HG03469 (cell line): ENCODE data around the gene SUPT16H.
A peak's percentile ranks its signal among the peaks of the same experiment; 100 is the strongest.
"Not testable (repeated sequence)": the region's sequence is repeated elsewhere in the genome, so short reads cannot be mapped to it uniquely, and the experiment has no call there.

ENCODE experiments used
- ATAC-seq: cut with Tn5 transposase; IDR thresholded peaks from one replicate; pipeline ENCODE4 v1.9.1; 2021; ENCODE audit warnings: mild to moderate bottlenecking, moderate library complexity, moderate number of reproducible peaks; ENCODE audit not compliant: unreplicated experiment

Gene SUPT16H

GRCh38 chr14:21383848-21384493, at the start of gene SUPT16H:
TSS of gene SUPT16H (minus strand) at chr14:21384019. CDS start at chr14:21383927, 92 bp downstream.
- peak; percentile 78 for ATAC-seq

- ATAC-seq: no peak
These were observed 47.3 kb upstream of the SUPT16H start for GRCh38 chr14:21431126-21431525.

DNA sequence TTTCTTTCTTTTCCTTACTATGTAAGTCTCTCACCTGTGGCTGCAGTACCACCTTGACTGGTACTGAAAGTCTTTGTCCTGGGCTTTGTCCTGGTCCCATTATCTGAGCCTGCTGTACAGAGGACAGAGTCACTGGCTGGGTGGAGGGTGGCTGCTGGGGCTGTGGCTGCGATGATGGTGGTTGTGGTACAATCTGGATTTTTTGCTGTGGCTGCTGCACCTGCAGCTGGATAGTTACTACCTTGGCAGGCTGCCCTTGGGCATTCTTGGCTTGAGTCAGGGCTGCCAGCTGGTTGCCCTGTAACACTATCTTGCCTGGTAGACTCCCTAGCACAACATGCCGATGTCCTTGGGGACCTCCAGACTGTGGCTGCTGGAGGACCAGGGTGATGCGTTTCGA, 45.1 kb upstream of the SUPT16H start:
- no peak for ATAC-seq

GRCh38 chr14:21426692-21427091, 42.9 kb upstream of the SUPT16H start:
- ATAC-seq: no peak

DNA sequence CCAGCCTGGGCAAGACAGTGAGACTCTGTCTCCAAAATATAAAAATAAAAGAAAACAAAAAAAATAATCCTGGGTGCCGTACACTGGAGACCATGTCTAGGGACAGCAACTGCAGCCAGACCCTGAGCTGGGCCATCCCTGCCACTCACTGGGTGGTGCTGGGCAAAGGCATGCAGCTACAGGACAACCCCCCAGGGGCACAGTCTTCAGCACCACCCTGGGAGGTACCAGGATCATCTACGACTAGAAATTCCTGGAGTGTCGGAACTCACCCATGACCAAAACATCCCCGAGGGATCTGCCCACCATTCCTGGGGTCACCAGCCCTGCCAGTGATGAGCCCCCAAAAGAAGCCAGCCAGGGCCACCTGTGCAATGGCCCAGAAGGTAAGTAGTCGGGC, 35.7 kb upstream of the SUPT16H start:
- no peak for ATAC-seq

DNA sequence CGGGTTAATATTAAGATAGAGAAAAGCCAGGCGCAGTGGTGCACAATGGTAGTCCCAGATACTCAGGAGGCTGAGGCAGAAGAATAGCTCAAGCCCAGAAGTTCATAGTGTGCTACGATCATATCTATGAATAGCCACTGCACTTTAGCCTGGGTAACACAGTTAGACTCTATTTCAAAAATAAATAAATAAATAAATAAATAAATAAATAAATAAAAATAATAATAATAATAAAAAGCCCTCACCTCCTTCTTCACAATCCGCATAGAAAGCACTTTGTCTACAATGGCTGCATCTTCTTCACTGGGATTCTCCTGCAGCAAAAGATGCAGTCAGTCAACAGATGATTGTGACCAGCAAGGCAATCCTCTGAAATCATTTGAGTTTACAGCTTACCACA, 31.5 kb upstream of the SUPT16H start:
- no peak for ATAC-seq

GRCh38 chr14:21414137-21414631, 30.4 kb upstream of the SUPT16H start:
- ATAC-seq: peak; percentile 48

DNA sequence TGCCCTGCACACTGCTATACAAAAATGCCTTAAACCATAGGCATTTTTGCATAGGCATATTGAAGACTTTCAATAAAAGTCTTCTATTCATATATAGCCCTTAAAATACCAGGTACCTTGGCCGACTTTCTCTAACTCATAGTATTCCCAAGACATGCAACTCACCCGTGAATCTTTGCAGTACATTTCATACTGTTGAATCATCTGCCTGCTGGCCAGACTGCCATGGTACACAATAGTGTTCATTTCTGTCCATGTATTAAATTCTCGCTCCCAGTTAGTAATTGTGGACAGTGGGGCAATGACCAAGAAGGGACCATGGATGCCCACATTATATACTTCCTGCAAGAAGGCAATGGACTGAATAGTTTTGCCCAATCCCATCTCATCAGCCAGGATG, 24.3 kb upstream of the SUPT16H start:
- ATAC-seq: no peak

GRCh38 chr14:21406213-21406612, 22.4 kb upstream of the SUPT16H start:
- ATAC-seq: no peak

DNA sequence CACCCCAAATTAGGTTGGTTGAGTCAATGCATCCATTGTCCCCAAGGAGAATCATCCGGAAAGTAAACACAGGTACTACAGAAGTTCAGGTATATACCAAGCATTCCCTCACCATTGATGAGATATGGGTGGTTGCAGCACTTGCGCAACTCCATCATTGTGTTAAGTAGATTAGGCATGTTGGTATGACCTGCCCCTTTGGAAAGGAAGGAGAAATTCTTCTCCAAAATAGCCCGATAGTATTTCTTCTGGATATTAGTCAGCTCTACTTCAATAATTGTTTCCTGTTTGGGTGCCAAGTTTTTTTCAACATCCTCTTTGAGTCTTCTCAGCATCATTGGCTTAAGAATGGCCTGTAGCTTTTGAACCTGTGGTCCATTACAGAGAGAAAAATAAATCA, 21.3 kb upstream of the SUPT16H start:
- ATAC-seq: no peak

GRCh38 chr14:21399311-21399870, 15.6 kb upstream of the SUPT16H start:
- no peak for ATAC-seq

DNA sequence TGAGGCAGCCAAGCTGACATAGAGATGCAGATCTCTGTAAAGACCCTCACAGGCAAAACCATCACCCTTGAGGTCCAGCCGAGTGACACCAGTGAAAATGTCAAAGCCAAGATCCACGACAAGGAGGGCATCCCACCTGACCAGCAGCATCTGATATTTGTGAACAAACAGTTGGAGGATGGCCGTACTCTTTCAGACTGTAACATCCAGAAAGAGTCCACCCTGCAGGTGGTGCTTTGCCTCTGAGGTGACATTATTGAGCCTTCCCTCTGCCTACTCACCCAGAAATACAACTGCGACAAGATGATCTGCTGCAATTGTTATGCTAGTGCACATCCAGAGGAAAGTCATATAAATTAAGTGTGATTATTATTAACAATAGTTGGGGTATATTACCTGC, 15.1 kb upstream of the SUPT16H start:
- no peak for ATAC-seq

- no peak for ATAC-seq
These were observed 11.6 kb upstream of the SUPT16H start for GRCh38 chr14:21395450-21395849.

- no peak for ATAC-seq
These were observed 1.5 kb upstream of the SUPT16H start for GRCh38 chr14:21385188-21385904.

DNA sequence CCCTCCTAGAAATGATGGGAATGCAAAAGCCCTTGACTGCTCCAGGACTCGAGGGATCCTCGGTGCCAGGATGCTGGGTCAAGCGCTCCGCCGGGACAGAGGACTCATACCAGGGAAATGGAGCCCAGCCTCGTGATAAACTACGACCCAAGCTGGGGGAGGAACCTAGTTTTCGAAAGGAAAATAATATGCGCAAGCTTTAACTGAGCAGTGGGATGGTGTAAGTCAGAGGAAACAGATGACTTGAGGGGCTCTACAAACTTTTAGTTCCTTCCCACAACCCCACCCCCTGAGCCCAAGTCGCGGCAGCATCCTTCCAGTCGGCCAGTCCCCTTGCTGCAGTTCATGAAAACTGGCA, 654 bp upstream of the SUPT16H start:
- ATAC-seq: no peak

DNA sequence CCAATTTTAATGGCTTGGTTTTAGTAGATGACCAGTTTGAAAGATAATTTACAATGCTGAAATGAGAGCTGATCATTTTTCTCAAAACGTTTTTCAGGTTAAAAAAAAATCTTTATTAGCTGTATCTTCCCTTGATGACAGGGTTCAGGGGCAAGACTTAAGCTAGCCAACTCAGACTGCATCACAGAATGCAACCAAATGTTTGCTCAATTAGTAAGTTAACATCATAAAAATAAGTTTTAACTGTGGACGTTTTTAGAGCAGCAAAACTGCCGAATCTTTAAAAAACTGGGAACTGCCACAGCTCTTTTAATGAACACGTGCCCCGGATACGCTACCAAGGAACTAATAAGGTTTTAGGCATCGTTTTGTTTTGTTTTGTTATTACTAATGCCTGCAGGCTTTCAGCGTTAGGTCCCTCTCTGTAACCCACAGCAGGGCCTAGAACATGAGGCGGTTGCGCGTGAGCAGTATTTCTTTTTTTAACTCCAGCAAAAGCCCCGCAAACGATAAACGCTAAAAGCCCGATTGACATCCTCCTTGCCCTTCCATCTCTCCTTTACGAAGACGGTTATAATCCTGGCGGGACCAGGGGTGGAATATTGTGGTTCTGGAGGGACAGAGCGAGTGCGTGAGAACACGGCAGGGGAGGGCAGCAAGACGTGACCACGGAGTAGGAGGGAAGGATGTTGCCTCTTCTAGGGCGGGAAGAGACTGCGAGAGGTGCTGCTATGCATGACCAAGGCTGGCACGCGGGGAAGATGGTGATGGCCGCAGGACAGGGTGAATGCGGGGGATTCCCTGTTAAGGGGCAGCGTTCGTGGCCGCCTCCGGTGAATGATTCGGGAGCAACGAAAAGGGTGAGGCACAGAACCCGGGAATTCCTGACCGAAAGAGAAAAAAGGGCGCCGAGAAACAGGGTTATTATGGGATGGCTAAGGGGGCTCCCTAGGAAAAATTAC, 652 bp downstream of the SUPT16H start:
- no peak for ATAC-seq

GRCh38 chr14:21382095-21382494, 1.7 kb downstream of the SUPT16H start:
- ATAC-seq: no peak

- ATAC-seq: no peak
These were observed 4.5 kb downstream of the SUPT16H start for GRCh38 chr14:21379338-21379737.

DNA sequence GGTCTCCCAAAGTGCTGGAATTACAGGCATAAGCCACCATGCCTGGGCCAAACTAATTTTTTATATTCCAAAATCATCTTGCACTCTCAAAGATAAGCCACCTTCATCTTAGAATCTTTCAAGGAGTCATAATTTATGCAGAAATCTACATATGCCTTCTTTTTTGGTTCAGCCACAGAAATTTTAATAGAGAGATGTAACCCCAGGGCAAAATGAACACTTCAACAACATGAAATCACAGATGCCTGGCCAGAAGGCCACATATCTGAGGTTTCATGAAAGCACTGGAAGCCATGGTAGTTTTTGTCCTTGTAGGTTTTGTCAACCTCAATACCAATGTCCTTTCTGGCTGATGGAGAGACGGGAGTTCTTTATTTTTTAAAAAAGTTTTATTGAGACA, 9.8 kb downstream of the SUPT16H start:
- no peak for ATAC-seq

DNA sequence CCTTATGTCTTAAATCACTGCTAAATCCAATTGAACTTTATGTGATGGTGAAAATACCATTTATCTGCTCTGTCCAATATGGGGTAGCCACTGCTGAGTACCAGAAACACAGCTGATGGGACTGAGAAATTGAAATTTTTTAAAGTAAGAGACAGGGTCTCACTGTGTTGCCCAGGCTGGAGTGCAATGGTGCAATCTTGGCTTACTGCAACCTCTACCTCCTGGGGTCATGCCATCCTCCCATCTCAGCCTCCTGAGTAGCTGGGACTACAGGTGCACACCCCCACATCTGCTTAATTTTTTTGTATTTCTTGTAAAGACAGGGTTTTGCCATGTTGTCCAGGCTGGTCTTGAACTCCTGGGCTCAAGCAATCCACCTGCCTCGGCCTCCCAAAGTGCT, 11.0 kb downstream of the SUPT16H start:
- ATAC-seq: not testable (repeated sequence)
